GM23248 (cell line): Measurements from ENCODE around the gene ASB2.

Source experiments
- EZH2 ChIP-seq: fragments of 200-600 bp; sonication (generic); IDR thresholded peaks from 2 replicates; pipeline ENCODE4 v1.6.1; 2018; ENCODE audit warnings: antibody characterized with exemption, mild to moderate bottlenecking; ENCODE audit not compliant: insufficient read depth, poor library complexity, severe bottlenecking
- EZH2phosphoT487 ChIP-seq: fragments of 200-600 bp; sonication (generic); IDR thresholded peaks from 2 replicates; pipeline ENCODE4 v1.6.1; 2018; ENCODE audit warnings: antibody characterized with exemption, moderate library complexity, mild to moderate bottlenecking, low read depth; ENCODE audit not compliant: insufficient read depth

- TF ChIP-seq EZH2phosphoT487 (no peak), EZH2 (no peak)
Measured at GRCh38 chr14:93974299-93974698, 2.1 kb downstream of the ASB2 start.
